ENCODE results near the gene CEP85. TPM values are rescaled to one million over a fixed set of nuclear protein-coding genes. Genes with fewer than 3 reads are reported as not detected.
A peak's percentile ranks its signal among the peaks of the same experiment; 100 is the strongest.

Gene CEP85
- total RNA-seq, 1 experiment from 2014 or later: 38.6 TPM

DNA sequence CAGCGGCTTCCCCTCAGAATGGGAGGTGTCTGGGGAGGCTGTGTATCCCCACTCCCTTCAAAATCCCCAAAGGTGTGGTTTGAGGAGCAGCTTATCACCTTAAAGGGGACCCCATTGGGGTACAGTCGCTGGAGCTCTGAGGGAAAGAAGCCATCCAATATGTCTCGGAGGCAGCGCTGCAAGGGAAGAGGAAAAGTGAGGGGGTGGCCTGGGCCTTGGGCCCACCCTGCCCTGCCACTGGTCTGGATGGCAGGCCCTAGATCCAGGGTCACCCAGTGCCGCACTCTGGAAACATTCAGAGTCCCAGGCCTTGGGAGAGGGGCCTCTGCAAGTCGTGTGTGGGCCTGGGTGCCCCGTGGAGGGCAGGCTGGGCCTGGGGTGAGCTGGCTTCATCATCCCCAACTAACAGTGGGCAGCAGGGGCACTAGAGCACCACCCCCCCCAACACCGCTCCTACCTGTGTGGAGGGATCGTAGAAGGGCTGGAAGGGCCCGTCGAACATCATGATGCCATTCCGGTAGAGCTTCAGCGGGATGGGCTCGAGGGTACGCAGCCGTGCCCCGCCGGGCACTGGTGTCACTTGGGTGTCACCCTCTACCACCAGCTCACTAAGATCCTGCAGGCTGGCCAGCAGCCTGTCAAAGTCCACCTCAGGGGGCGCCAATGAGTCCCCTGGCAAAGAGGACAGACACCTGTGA, 51.5 kb downstream of the CEP85 start:
- Histone ChIP-seq H2AFZ (ENCODE audit: low read length) (no peak overlapping the region), H4K91ac (ENCODE audit: insufficient read length, low read depth, low read length) (no peak overlapping the region), H3T11ph (ENCODE audit: low read length) (no peak overlapping the region), H3K18ac (ENCODE audit: insufficient read length, low read depth, low read length) (no peak overlapping the region), H3K9ac (ENCODE audit: extremely low read depth, insufficient read length, low read length) (no peak overlapping the region), H3K79me2 (ENCODE audit: insufficient read depth, low read length) (no peaks in the 10 kb centered on the region), H3K9me3 (ENCODE audit: control insufficient read depth, low read depth, low read length) (no peaks in the 10 kb centered on the region), H3K56ac (ENCODE audit: insufficient read length, low read depth, low read length) (no peak overlapping the region), H3K4me2 (ENCODE audit: insufficient read depth, insufficient read length, low read length) (no peak overlapping the region), H4K5ac (ENCODE audit: insufficient read length, low read depth, low read length) (no peak overlapping the region), H2BK5ac (ENCODE audit: insufficient read length, low read length) (no peak overlapping the region), H3K23ac (ENCODE audit: insufficient read length, low read depth, low read length) (no peak overlapping the region), H3K23me2 (ENCODE audit: insufficient read length, low read depth, low read length, poor library complexity, severe bottlenecking) (peaks cover 2% of the 10 kb centered on the region), H4K8ac (replicated peaks; ENCODE audit: insufficient read length, low read depth, low read length) (no peak overlapping the region), H2BK15ac (ENCODE audit: low read depth, low read length) (no peak overlapping the region), H4K20me1 (ENCODE audit: control insufficient read depth, insufficient read depth, insufficient read length) (peaks cover 2% of the 10 kb centered on the region), H2BK12ac (ENCODE audit: insufficient read length, low read depth, low read length) (no peak overlapping the region), H2AK5ac (ENCODE audit: insufficient read length, low read length) (no peak overlapping the region), H2BK20ac (ENCODE audit: low read depth, low read length, poor library complexity, severe bottlenecking) (no peak overlapping the region), H3K27ac (ENCODE audit: insufficient read length, low read depth, low read length) (no peak overlapping the region), H3K79me1 (ENCODE audit: insufficient read depth, low read depth, low read length, poor library complexity, severe bottlenecking) (no peaks in the 10 kb centered on the region), H2BK120ac (ENCODE audit: low read depth, low read length, poor library complexity, severe bottlenecking) (no peak overlapping the region), H3K4ac (ENCODE audit: low read depth, low read length) (no peak overlapping the region), H3K27me3 (ENCODE audit: insufficient read depth, low read length) (no peaks in the 10 kb centered on the region), H3K14ac (ENCODE audit: insufficient read depth, low read length) (no peak overlapping the region), H3K4me1 (ENCODE audit: insufficient read depth, low read length) (peaks cover 8% of the 10 kb centered on the region; the same call in 1 of the 2 replicates)
- peak; percentile 89 for DNase-seq
- Mint-ChIP-seq H3K36me3 (ENCODE audit: insufficient read depth in 1 of 3, low read depth in 3 of 3) (peaks cover 8 to 11% (median 11%) of the 10 kb centered on the region in 3 experiments; a peak in 6 of 7 replicates), H3K27ac (no peak overlapping the region), H3K4me3 (no peak overlapping the region; a peak in 1 of 5 replicates), H3K9me3 (no peaks in the 10 kb centered on the region; a peak in 1 of 5 replicates), H3K4me1 (peaks cover 46 to 52% of the 10 kb centered on the region in 2 experiments), H3K27me3 (ENCODE audit: low read depth) (no peaks in the 10 kb centered on the region; the same call in 1 of the 2 replicates)
- WGBS (ENCODE audit: extremely low coverage, insufficient read length, low lambda C conversion rate): no CpG with 5 or more reads among the region's 19 CpGs
- TF ChIP-seq, protein P1, sequence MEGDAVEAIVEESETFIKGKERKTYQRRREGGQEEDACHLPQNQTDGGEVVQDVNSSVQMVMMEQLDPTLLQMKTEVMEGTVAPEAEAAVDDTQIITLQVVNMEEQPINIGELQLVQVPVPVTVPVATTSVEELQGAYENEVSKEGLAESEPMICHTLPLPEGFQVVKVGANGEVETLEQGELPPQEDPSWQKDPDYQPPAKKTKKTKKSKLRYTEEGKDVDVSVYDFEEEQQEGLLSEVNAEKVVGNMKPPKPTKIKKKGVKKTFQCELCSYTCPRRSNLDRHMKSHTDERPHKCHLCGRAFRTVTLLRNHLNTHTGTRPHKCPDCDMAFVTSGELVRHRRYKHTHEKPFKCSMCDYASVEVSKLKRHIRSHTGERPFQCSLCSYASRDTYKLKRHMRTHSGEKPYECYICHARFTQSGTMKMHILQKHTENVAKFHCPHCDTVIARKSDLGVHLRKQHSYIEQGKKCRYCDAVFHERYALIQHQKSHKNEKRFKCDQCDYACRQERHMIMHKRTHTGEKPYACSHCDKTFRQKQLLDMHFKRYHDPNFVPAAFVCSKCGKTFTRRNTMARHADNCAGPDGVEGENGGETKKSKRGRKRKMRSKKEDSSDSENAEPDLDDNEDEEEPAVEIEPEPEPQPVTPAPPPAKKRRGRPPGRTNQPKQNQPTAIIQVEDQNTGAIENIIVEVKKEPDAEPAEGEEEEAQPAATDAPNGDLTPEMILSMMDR (conservative IDR thresholded peaks at IDR 0.05): peak; percentile 79
